AG10803 (cell line): ENCODE measurements around the gene SPHK1.
"Not testable (repeated sequence)": the region's sequence is repeated elsewhere in the genome, so short reads cannot be mapped to it uniquely, and the experiment has no call there.

Source experiments
- DNase-seq: peaks from one replicate; pipeline ENCODE4 v3.0.0; 2010; ENCODE audit warnings: low read depth
- H3K4me3 ChIP-seq: 2 replicates; pipeline ENCODE4 v1.5.1; 2011; ENCODE audit warnings: mild to moderate bottlenecking, low read length, control low read depth
- TF ChIP-seq, protein P1 (sequence below): conservative IDR thresholded peaks from 2 replicates; pipeline ENCODE4 v1.5.1; 2011; ENCODE audit warnings: mild to moderate bottlenecking, low read length, control low read depth, inconsistent platforms

Gene SPHK1

DNA sequence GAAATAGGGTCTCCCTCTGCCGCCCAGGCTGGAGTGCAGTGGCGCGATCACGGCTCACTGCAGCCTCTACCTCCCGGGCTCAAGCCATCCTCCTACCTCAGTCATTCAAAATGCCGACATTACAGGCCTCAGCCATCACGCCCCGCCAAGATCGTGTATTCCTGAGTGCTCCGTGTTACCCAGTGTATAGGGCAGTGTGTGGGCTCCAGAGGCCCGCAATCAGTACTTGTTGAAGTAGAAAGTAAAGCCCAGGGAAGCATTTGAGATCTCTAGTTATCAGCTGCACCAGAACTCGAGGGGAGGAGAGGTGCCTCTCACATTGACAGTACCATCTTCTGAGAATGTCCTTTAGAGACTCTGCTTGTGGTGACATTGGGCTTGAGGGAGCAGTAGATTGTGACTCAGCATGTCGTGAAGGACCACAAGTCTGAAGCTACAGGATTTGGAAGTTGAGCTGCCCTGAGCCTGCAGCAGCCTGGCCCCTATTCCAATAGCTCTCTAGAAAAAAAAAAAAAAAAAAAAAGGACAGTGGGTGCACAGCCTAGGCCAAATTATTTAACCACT lies 29.6 kb upstream of the SPHK1 start:
- no peak overlapping the region for H3K4me3 ChIP-seq
- DNase-seq = no peak
- TF ChIP-seq, protein P1, sequence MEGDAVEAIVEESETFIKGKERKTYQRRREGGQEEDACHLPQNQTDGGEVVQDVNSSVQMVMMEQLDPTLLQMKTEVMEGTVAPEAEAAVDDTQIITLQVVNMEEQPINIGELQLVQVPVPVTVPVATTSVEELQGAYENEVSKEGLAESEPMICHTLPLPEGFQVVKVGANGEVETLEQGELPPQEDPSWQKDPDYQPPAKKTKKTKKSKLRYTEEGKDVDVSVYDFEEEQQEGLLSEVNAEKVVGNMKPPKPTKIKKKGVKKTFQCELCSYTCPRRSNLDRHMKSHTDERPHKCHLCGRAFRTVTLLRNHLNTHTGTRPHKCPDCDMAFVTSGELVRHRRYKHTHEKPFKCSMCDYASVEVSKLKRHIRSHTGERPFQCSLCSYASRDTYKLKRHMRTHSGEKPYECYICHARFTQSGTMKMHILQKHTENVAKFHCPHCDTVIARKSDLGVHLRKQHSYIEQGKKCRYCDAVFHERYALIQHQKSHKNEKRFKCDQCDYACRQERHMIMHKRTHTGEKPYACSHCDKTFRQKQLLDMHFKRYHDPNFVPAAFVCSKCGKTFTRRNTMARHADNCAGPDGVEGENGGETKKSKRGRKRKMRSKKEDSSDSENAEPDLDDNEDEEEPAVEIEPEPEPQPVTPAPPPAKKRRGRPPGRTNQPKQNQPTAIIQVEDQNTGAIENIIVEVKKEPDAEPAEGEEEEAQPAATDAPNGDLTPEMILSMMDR = no peak

- TF ChIP-seq, protein P1 = no peak
- no peak for DNase-seq
- H3K4me3 ChIP-seq = no peak overlapping the region
Measured at GRCh38 chr17:76356803-76357456, 27.5 kb upstream of the SPHK1 start.

GRCh38 chr17:76357597-76358158 lies 26.7 kb upstream of the SPHK1 start:
- TF ChIP-seq, protein P1 = no peak
- no peak overlapping the region for H3K4me3 ChIP-seq

DNA sequence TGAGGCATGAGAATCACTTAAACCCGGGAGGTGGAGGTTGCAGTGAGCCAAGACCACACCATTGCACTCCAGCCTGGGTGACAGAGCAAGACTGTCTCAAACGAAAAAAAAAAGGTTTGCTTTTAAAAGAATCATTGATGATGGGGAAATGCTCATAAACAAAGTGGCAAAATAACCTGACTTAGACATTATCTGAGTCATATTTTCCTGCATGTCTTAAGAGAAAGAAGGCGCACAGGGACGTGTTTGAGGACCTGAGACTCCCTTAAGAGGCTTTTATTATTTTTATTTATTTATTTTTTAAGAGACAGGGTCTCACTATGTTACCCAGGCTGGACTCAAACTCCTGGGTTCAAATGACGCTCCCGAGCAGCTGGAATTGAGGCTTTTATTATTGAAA lies 25.0 kb upstream of the SPHK1 start:
- no peak overlapping the region for H3K4me3 ChIP-seq
- TF ChIP-seq, protein P1 = no peak
- no peak for DNase-seq

More at GRCh38 chr17:76357597-76358158, 26.7 kb upstream of the SPHK1 start:
- DNase-seq = no peak

- DNase-seq, H3K4me3 ChIP-seq: not testable (repeated sequence)
Measured at GRCh38 chr17:76359776-76360175, 24.6 kb upstream of the SPHK1 start.

DNA sequence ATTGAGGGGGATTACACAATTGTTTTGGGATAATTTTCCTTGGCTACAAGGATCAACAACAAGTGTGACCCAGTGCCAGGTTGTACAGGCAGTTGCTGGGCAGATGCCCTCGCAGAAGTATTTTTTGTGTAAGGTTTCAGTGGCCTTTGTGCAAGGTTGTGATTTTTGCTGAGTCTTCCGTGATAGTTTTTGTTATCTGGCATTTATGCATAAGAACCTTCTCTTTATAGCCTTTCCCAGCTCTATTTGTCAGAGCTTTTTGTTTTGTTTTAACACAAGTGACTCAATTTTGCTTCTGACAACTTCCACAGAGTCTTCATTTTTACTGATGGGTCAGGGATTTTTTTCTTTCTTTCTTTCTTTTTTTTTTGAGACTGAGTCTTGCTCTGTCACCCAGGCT lies 23.9 kb upstream of the SPHK1 start:
- no peak overlapping the region for H3K4me3 ChIP-seq

GRCh38 chr17:76363107-76363842 lies 21.1 kb upstream of the SPHK1 start:
- TF ChIP-seq, protein P1 = no peak
- H3K4me3 ChIP-seq = no peak overlapping the region
- DNase-seq = no peak

More for the DNA sequence above, 23.9 kb upstream of the SPHK1 start:
- no peak for DNase-seq
- TF ChIP-seq, protein P1 = no peak
